Progenitor cell of endocrine pancreas (in vitro differentiated cells): ENCODE results near the gene ZFP64. TPM values are rescaled to one million over a fixed set of nuclear protein-coding genes. Genes with fewer than 3 reads are reported as not detected.
A peak's percentile ranks its signal among the peaks of the same experiment; 100 is the strongest.

Experiments
- DNase-seq: peaks from one replicate; pipeline ENCODE4 v3.0.0; 2021; ENCODE audit warnings: low spot score; ENCODE audit not compliant: unreplicated experiment
- H3K27ac Mint-ChIP-seq: 2 replicates; pipeline ENCODE4 v1.8.0; 2021; ENCODE audit warnings: mild to moderate bottlenecking, moderate library complexity, mixed read lengths
- H3K27me3 Mint-ChIP-seq: 2 replicates; pipeline ENCODE4 v1.8.0; 2021; ENCODE audit warnings: mixed read lengths
- H3K36me3 Mint-ChIP-seq: 2 replicates; pipeline ENCODE4 v1.8.0; 2022; ENCODE audit warnings: mixed read lengths; ENCODE audit not compliant: insufficient read depth
- H3K4me1 Mint-ChIP-seq: 2 replicates; pipeline ENCODE4 v1.8.0; 2021; ENCODE audit warnings: low read depth, mixed read lengths
- H3K4me3 Mint-ChIP-seq: 2 replicates; pipeline ENCODE4 v1.8.0; 2021; ENCODE audit warnings: low read depth, mild to moderate bottlenecking, moderate library complexity, mixed read lengths
- H3K9me3 Mint-ChIP-seq: 2 replicates; pipeline ENCODE4 v1.8.0; 2021; ENCODE audit warnings: low read depth, mixed read lengths
- total RNA-seq: library from RNA; stranded (reverse); gene quantifications from 2 replicates; pipeline ENCODE4 v1.2.1, GENCODE V29; 2021
- TF ChIP-seq, protein P1 (sequence below): fragments of 200-600 bp; sonication (generic); IDR thresholded peaks from one replicate; pipeline ENCODE4 v1.5.0; 2021; ENCODE audit warnings: antibody characterized with exemption, mild to moderate bottlenecking; ENCODE audit not compliant: unreplicated experiment

The ZFP64 gene
- total RNA-seq, 1 donor from 2014 or later: 26.9 TPM

DNA sequence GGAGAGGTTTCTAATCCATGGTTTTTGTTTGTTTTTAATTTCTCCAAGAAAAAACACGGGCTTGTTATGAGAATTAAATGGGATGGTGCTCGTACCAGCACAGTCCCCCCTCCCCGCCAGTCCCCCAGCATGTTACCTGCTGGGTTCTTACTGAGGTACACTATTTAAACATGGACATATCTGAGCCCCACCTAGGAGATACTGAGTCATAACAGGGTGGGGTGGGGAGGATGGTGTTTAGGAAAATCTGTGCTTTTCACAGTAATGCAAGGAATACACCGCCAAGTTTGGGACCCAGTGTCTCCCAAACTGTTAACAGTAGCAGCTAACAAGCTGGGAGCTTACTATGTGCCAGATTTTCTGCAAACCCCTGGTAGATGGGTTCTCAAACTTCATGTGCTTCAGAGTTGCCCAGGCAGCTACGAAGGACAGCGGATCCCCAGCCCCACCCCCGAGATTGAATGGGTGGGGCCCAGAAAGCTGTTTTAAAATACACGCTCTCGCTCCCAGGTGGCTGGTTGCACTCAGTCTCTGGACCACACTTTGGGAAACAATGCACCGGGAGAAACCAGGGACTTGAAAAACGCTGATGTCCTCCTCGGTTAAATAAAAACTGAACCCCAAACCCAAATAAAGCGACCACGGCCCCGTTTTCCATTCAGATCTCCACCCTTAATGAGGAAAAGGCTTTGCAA lies 995 bp downstream of the ZFP64 start:
- TF ChIP-seq, protein P1, sequence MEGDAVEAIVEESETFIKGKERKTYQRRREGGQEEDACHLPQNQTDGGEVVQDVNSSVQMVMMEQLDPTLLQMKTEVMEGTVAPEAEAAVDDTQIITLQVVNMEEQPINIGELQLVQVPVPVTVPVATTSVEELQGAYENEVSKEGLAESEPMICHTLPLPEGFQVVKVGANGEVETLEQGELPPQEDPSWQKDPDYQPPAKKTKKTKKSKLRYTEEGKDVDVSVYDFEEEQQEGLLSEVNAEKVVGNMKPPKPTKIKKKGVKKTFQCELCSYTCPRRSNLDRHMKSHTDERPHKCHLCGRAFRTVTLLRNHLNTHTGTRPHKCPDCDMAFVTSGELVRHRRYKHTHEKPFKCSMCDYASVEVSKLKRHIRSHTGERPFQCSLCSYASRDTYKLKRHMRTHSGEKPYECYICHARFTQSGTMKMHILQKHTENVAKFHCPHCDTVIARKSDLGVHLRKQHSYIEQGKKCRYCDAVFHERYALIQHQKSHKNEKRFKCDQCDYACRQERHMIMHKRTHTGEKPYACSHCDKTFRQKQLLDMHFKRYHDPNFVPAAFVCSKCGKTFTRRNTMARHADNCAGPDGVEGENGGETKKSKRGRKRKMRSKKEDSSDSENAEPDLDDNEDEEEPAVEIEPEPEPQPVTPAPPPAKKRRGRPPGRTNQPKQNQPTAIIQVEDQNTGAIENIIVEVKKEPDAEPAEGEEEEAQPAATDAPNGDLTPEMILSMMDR: no peak
- Mint-ChIP-seq H3K4me1 (peaks cover 10% of the 10 kb centered on the region), H3K27me3 (no peaks in the 10 kb centered on the region)

DNA sequence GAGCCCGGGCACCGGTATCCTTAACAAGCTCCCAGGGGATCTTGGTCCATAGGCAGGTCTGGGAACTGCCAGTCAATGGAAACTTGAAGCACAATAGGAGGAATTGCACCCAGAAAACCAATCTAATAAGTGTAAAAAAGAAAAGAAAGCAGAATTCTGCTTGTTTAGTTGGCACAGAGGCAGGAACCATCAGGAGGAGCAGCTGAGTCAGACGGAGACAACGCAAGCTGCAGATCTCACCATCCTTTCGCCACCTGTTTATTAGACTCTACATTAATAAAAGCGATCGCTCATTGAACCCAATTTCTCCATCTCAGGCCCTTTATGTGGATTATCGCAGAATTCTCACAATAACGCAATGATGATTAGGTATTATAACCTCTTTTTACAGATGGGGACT lies 9.8 kb downstream of the ZFP64 start:
- peaks cover 3% of the 10 kb centered on the region for H3K27me3 Mint-ChIP-seq
- no peak overlapping the region for H3K4me3 Mint-ChIP-seq
- peaks cover 7% of the 10 kb centered on the region for H3K4me1 Mint-ChIP-seq
- no peak for DNase-seq
- H3K27ac Mint-ChIP-seq: no peak overlapping the region
- TF ChIP-seq, protein P1: no peak
- H3K9me3 Mint-ChIP-seq: no peaks in the 10 kb centered on the region
- peaks cover 29% of the 10 kb centered on the region for H3K36me3 Mint-ChIP-seq

More for the DNA sequence above, 995 bp downstream of the ZFP64 start:
- H3K4me3 Mint-ChIP-seq: peak overlapping the region; percentile 84
- H3K9me3 Mint-ChIP-seq: no peaks in the 10 kb centered on the region
- no peak for DNase-seq
- H3K27ac Mint-ChIP-seq: peak overlapping the region; percentile 93
- peaks cover 8% of the 10 kb centered on the region for H3K36me3 Mint-ChIP-seq

DNA sequence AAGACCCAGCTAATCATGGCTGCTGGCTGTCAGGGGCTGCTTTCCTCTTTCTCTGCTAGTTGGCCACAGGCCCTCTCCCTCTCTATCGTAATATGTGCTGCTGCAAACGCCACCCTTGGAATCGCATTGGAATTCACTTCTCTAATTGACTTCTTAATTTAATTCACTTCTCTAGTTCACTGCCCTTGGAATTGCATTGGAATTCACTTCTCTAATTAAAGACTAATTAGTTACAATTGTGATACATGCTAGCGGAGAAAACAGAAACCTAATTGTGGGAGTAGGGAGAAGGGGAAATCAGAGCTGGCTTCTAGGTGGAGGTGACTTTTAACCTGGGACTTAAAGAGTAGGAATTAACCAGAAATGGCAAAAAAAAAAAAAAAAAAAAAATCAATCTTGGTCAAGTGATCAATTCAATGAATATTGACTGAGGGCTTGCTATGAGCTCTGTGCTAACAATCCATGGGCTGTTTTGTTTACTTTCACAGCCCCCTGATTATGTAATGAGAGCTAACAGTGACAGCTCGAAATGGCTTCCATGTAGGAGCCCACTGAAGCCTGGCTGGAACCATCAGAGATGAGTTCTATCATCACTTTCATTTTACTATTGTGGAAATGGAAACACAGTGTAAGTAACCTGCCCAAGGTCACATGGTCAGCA lies 11.3 kb downstream of the ZFP64 start:
- H3K9me3 Mint-ChIP-seq: no peaks in the 10 kb centered on the region
- no peak for DNase-seq
- no peak overlapping the region for H3K4me3 Mint-ChIP-seq
- H3K27me3 Mint-ChIP-seq: peaks cover 3% of the 10 kb centered on the region
- H3K36me3 Mint-ChIP-seq: peaks cover 29% of the 10 kb centered on the region
- TF ChIP-seq, protein P1: no peak
- no peak overlapping the region for H3K27ac Mint-ChIP-seq
- H3K4me1 Mint-ChIP-seq: peaks cover 7% of the 10 kb centered on the region

DNA sequence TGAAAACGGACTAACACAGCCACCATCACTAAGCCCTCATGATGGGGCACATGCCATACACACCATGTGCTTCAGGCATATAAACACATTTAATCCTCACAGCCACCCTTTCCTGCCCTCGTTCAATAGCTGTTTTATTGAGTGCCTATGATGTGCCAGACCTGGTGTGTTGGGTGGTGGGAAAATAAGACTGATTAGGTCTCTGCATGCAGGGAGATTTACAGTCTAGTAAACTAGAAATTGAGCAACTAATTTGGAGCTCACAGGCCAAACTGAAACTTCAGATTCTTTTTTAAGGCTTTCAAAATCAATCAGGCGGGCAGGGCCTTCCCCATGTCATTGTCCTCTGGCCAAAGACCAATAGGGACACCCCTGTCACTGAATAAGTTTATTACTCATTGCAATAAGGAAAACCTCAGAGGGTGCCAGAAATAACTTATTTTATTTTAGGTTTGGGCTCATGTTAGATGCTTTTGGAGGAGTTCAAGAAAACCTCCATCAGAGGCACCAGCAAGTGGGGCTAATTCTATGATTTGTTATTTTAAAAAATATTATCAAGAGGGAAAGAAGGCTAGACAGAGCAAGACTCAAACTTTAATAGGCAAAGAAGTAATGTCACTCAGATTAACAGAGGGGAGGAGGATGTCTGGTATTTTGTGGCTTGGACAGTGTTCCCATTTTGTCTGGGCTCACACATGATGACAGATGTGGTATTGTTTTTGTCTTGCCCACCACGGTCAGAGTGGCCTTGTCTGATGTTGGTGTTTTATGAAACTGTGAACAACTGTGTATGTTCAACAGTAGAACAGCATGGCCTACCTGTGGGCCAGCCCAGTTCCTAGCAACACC lies 12.0 kb downstream of the ZFP64 start:
- H3K4me3 Mint-ChIP-seq: no peak overlapping the region
- TF ChIP-seq, protein P1: no peak
- no peak overlapping the region for H3K27ac Mint-ChIP-seq

DNA sequence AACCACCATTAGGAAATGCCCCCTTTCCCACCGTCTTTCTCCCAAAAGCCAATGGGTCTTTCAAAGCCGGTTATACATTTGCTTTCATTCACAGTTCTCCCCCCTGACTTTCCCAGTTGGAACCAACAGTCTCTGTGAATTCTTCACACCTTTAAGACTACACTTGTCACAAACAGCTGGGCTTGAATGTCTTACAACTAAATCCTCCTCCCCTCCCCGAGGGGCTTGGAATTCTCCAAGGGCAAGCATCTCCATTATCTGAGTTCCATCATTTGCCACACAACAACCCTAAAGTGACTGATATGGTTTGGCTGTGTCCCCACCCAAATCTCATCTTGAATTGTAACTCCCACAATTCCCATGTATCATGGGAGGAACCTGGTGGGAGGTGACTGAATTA lies 12.9 kb downstream of the ZFP64 start:
- TF ChIP-seq, protein P1: no peak
- no peak overlapping the region for H3K27ac Mint-ChIP-seq
- H3K36me3 Mint-ChIP-seq: peaks cover 25% of the 10 kb centered on the region
- H3K4me1 Mint-ChIP-seq: peaks cover 7% of the 10 kb centered on the region
- H3K9me3 Mint-ChIP-seq: no peaks in the 10 kb centered on the region
- no peak overlapping the region for H3K4me3 Mint-ChIP-seq
- DNase-seq: no peak
- H3K27me3 Mint-ChIP-seq: peaks cover 3% of the 10 kb centered on the region

More for the DNA sequence above, 12.0 kb downstream of the ZFP64 start:
- Mint-ChIP-seq H3K9me3 (no peaks in the 10 kb centered on the region), H3K36me3 (peaks cover 30% of the 10 kb centered on the region), H3K4me1 (peaks cover 7% of the 10 kb centered on the region), H3K27me3 (peaks cover 3% of the 10 kb centered on the region)
- no peak for DNase-seq
